ENCODE data around the gene ISM1. TPM values are rescaled to one million over a fixed set of nuclear protein-coding genes. Genes with fewer than 3 reads are reported as not detected.

Gene ISM1
- polyA plus RNA-seq, 1 donor from 2014 or later, result not detected

DNA sequence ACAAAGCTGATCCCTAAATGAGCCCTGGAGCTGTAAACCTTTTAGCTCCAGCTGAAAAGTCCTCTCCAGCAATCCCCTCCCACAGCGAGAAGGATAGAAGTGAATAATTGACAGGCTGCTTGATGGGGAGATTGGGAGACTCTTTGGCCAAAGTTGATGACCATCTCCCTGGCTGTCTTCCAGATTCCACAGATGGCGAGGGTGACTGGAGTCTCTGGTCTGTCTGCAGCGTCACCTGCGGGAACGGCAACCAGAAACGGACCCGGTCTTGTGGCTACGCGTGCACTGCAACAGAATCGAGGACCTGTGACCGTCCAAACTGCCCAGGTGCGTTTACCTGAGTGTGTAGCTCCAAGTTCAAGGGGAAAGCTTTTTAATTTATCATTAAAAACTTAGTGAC, 67.3 kb downstream of the ISM1 start:
- H3K9me3 ChIP-seq (ENCODE audit: low read length), result no peaks in the 10 kb centered on the region
- no peak overlapping the region for H3K4me2 ChIP-seq (ENCODE audit: low read length)
- no peaks in the 10 kb centered on the region for H3K36me3 ChIP-seq (ENCODE audit: insufficient read depth, low read length)
- no peaks in the 10 kb centered on the region for H3K27me3 ChIP-seq (ENCODE audit: insufficient read depth, low read depth, low read length)
- TF ChIP-seq, protein P1, sequence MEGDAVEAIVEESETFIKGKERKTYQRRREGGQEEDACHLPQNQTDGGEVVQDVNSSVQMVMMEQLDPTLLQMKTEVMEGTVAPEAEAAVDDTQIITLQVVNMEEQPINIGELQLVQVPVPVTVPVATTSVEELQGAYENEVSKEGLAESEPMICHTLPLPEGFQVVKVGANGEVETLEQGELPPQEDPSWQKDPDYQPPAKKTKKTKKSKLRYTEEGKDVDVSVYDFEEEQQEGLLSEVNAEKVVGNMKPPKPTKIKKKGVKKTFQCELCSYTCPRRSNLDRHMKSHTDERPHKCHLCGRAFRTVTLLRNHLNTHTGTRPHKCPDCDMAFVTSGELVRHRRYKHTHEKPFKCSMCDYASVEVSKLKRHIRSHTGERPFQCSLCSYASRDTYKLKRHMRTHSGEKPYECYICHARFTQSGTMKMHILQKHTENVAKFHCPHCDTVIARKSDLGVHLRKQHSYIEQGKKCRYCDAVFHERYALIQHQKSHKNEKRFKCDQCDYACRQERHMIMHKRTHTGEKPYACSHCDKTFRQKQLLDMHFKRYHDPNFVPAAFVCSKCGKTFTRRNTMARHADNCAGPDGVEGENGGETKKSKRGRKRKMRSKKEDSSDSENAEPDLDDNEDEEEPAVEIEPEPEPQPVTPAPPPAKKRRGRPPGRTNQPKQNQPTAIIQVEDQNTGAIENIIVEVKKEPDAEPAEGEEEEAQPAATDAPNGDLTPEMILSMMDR (IDR thresholded peaks at IDR 0.05; ENCODE audit: poor library complexity, severe bottlenecking), result no peak
- TF ChIP-seq SMC3 (conservative IDR thresholded peaks at IDR 0.05; ENCODE audit: poor library complexity) (no peak), POLR2AphosphoS5 (IDR thresholded peaks at IDR 0.05) (no peak), MXI1 (conservative IDR thresholded peaks at IDR 0.05; ENCODE audit: poor library complexity, severe bottlenecking) (no peak), TAF1 (IDR thresholded peaks at IDR 0.05; ENCODE audit: low read depth) (no peak), EZH2 (IDR thresholded peaks at IDR 0.05; ENCODE audit: borderline replicate concordance, insufficient read depth, low read length, poor library complexity, severe bottlenecking) (no peak), RAD21 (conservative IDR thresholded peaks at IDR 0.05) (no peak)
- TF ChIP-seq, protein P2, sequence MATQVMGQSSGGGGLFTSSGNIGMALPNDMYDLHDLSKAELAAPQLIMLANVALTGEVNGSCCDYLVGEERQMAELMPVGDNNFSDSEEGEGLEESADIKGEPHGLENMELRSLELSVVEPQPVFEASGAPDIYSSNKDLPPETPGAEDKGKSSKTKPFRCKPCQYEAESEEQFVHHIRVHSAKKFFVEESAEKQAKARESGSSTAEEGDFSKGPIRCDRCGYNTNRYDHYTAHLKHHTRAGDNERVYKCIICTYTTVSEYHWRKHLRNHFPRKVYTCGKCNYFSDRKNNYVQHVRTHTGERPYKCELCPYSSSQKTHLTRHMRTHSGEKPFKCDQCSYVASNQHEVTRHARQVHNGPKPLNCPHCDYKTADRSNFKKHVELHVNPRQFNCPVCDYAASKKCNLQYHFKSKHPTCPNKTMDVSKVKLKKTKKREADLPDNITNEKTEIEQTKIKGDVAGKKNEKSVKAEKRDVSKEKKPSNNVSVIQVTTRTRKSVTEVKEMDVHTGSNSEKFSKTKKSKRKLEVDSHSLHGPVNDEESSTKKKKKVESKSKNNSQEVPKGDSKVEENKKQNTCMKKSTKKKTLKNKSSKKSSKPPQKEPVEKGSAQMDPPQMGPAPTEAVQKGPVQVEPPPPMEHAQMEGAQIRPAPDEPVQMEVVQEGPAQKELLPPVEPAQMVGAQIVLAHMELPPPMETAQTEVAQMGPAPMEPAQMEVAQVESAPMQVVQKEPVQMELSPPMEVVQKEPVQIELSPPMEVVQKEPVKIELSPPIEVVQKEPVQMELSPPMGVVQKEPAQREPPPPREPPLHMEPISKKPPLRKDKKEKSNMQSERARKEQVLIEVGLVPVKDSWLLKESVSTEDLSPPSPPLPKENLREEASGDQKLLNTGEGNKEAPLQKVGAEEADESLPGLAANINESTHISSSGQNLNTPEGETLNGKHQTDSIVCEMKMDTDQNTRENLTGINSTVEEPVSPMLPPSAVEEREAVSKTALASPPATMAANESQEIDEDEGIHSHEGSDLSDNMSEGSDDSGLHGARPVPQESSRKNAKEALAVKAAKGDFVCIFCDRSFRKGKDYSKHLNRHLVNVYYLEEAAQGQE (IDR thresholded peaks at IDR 0.05; ENCODE audit: borderline replicate concordance), result no peak
- no peaks in the 10 kb centered on the region for H3F3A ChIP-seq (ENCODE audit: insufficient read depth, low read length, poor library complexity, severe bottlenecking)
- no peaks in the 10 kb centered on the region for H3K79me2 ChIP-seq (replicated peaks; ENCODE audit: insufficient read depth, low read length)
- no peak overlapping the region for H2AFZ ChIP-seq (ENCODE audit: low read depth, low read length)
- no peak overlapping the region for H3K27ac ChIP-seq (ENCODE audit: low read length)
- H4K20me1 ChIP-seq (ENCODE audit: insufficient read depth), result no peaks in the 10 kb centered on the region
- no peak overlapping the region for H3K4me3 ChIP-seq (ENCODE audit: low read length)
- H3K9ac ChIP-seq (ENCODE audit: low read length), result no peak overlapping the region
- no peaks in the 10 kb centered on the region for H3K9me2 ChIP-seq (ENCODE audit: insufficient read depth, low read length)

DNA sequence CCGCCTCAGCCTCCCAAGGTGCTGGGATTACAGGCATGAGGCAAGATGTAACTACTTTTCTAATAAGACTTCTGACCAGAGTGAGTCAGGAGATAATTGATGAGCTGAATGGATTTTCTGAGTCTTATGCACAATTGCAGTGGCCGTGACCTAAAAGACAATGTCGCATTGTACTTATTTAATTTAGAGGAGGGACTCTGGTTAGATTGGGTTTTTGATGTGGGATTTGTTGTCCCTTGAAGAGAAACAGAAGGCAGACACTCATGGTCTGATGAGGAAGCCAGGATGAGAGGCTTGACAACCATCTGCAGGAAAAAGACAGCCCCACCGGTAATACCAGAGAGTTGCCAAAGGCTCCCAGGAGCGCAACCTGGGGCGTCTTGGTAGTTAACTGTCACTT, 68.0 kb downstream of the ISM1 start:
- H3K36me3 ChIP-seq (ENCODE audit: insufficient read depth, low read length), result no peaks in the 10 kb centered on the region
- no peak overlapping the region for H3K9ac ChIP-seq (ENCODE audit: low read length)
- H3K27ac ChIP-seq (ENCODE audit: low read length), result no peak overlapping the region
- no peak overlapping the region for H3K4me3 ChIP-seq (ENCODE audit: low read length)
- H4K20me1 ChIP-seq (ENCODE audit: insufficient read depth), result no peaks in the 10 kb centered on the region
- no peaks in the 10 kb centered on the region for H3F3A ChIP-seq (ENCODE audit: insufficient read depth, low read length, poor library complexity, severe bottlenecking)
- no peak overlapping the region for H3K4me2 ChIP-seq (ENCODE audit: low read length)
- H2AFZ ChIP-seq (ENCODE audit: low read depth, low read length), result no peak overlapping the region
- H3K9me2 ChIP-seq (ENCODE audit: insufficient read depth, low read length), result no peaks in the 10 kb centered on the region
- no peaks in the 10 kb centered on the region for H3K9me3 ChIP-seq (ENCODE audit: low read length)
- no peaks in the 10 kb centered on the region for H3K27me3 ChIP-seq (ENCODE audit: insufficient read depth, low read depth, low read length)
- no peaks in the 10 kb centered on the region for H3K79me2 ChIP-seq (replicated peaks; ENCODE audit: insufficient read depth, low read length)
- TF ChIP-seq POLR2AphosphoS5 (IDR thresholded peaks at IDR 0.05) (no peak), EP300 (conservative IDR thresholded peaks at IDR 0.05; ENCODE audit: poor library complexity, severe bottlenecking) (no peak), RAD21 (conservative IDR thresholded peaks at IDR 0.05) (no peak), EZH2 (IDR thresholded peaks at IDR 0.05; ENCODE audit: borderline replicate concordance, insufficient read depth, low read length, poor library complexity, severe bottlenecking) (no peak), SMC3 (conservative IDR thresholded peaks at IDR 0.05; ENCODE audit: poor library complexity) (no peak), MXI1 (conservative IDR thresholded peaks at IDR 0.05; ENCODE audit: poor library complexity, severe bottlenecking) (no peak)
- TF ChIP-seq, protein P1 (IDR thresholded peaks at IDR 0.05; ENCODE audit: poor library complexity, severe bottlenecking), result no peak
- TF ChIP-seq, protein P2 (IDR thresholded peaks at IDR 0.05; ENCODE audit: borderline replicate concordance), result no peak

Measured in neural cell (in vitro differentiated cells).